Calu3 (cell line): ENCODE measurements around the gene NELL1. TPM values are rescaled to one million over a fixed set of nuclear protein-coding genes. Genes with fewer than 3 reads are reported as not detected.

Experiments
- BruUV-seq: library from RNA; stranded (reverse); fragments of 400-500 nt; replicated peaks from 2 replicates; lab custom pipeline; 2021; lab: Mats Ljungman, UMichigan
- CTCF ChIA-PET: fragments of 300-600 bp; sonication (Branson Sonifier 250); formaldehyde crosslinking; loops from one replicate; lab custom pipeline; 2022; ENCODE audit warnings: antibody characterized with exemption; lab: Charles Lee
- DNase-seq: peaks from one replicate; pipeline ENCODE4 v3.0.0; 2022
- H3K27ac Mint-ChIP-seq: one replicate; pipeline ENCODE4 v1.8.0; 2022; ENCODE audit warnings: mixed read lengths; ENCODE audit not compliant: unreplicated experiment
- H3K27me3 Mint-ChIP-seq: one replicate; pipeline ENCODE4 v1.8.0; 2022; ENCODE audit warnings: mixed read lengths; ENCODE audit not compliant: unreplicated experiment
- H3K36me3 Mint-ChIP-seq: one replicate; pipeline ENCODE4 v1.8.0; 2022; ENCODE audit warnings: mild to moderate bottlenecking, moderate library complexity, mixed read lengths; ENCODE audit not compliant: insufficient read depth, unreplicated experiment
- H3K4me1 Mint-ChIP-seq: one replicate; pipeline ENCODE4 v1.8.0; 2022; ENCODE audit warnings: mild to moderate bottlenecking, low read depth, mixed read lengths; ENCODE audit not compliant: unreplicated experiment
- H3K4me3 Mint-ChIP-seq: one replicate; pipeline ENCODE4 v1.8.0; 2022; ENCODE audit warnings: mild to moderate bottlenecking, low read depth, moderate library complexity, mixed read lengths; ENCODE audit not compliant: unreplicated experiment
- H3K9me3 Mint-ChIP-seq: one replicate; pipeline ENCODE4 v1.8.0; 2022; ENCODE audit warnings: low read depth, mixed read lengths; ENCODE audit not compliant: unreplicated experiment
- CTCF ChIP-seq: fragments of 200-600 bp; IDR thresholded peaks from one replicate; pipeline ENCODE4 v1.8.0; 2022; ENCODE audit warnings: antibody characterized with exemption; ENCODE audit not compliant: unreplicated experiment
- intact Hi-C: fragments of 100-400 bp; cut with micrococcal nuclease; formaldehyde crosslinking; loops from one replicate; pipeline ENCODE4 v1.10.0; 2022; ENCODE audit not compliant: unreplicated experiment
- total RNA-seq: library from RNA; stranded (reverse); gene quantifications from 2 replicates; pipeline ENCODE4 v1.2.3, GENCODE V29; 2022

Gene NELL1
- total RNA-seq, 1 experiment from 2014 or later: not detected

- peaks cover 7% of the 10 kb centered on the region for H3K9me3 Mint-ChIP-seq
Observed at GRCh38 chr11:20839231-20839630, 169.8 kb downstream of the NELL1 start.

DNA sequence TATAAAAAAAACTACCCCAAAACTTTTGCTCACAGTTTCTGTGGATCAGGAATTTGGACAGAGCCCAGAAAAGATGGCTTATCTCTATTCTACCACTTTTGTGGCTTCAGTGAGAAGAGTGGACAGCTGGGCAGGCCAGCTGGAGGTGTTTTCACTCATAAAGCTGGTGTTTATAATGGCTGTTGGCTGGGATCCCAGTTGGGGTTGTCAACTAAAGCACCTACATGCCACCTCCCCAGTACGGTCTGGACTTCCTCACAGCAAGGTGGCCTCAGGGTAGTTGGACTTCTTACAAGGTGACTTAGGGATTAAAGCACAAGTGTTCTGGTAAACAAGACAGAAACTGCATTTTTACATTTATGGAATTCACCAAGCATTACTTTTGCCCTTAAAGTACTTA is 171.0 kb downstream of the NELL1 start:
- Mint-ChIP-seq H3K36me3 (no peaks in the 10 kb centered on the region), H3K27me3 (no peaks in the 10 kb centered on the region), H3K27ac (no peak overlapping the region), H3K4me1 (no peaks in the 10 kb centered on the region), H3K4me3 (no peak overlapping the region), H3K9me3 (peaks cover 7% of the 10 kb centered on the region)
- no TSS peak for BruUV-seq
- no peak for DNase-seq
- intact Hi-C loops: no loop called here
- no peak for TF ChIP-seq CTCF
- CTCF ChIA-PET: no interaction called here

More at GRCh38 chr11:20839231-20839630, 169.8 kb downstream of the NELL1 start:
- BruUV-seq: no TSS peak
- Mint-ChIP-seq H3K4me1 (no peaks in the 10 kb centered on the region), H3K27ac (no peak overlapping the region), H3K27me3 (no peaks in the 10 kb centered on the region), H3K4me3 (no peak overlapping the region), H3K36me3 (no peaks in the 10 kb centered on the region)
- CTCF ChIA-PET: no interaction called here
- no peak for TF ChIP-seq CTCF
- intact Hi-C loops: no loop called here
- DNase-seq: no peak

DNA sequence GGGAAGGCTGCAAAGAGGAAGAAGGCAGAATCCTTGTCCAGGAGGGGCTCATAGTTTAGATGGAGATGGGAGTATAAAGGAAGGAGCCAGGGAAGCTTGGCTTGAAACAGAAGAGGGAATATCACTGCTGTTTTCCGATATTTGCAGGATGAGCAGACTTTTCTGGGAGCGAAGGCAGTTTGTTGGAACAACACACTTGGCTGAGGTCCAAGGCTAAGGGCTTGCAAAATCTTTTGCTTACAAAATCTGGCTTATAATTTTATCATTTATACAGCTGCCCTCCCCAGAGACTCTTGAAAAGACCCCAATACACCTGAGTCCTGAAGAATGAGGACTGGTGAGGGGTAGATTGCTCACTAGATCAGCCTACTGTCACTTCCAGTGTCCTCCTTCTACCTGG is 174.8 kb downstream of the NELL1 start:
- H3K36me3 Mint-ChIP-seq: no peaks in the 10 kb centered on the region
- no peaks in the 10 kb centered on the region for H3K27me3 Mint-ChIP-seq
- DNase-seq: no peak
- no TSS peak for BruUV-seq
- H3K27ac Mint-ChIP-seq: no peak overlapping the region
- no peaks in the 10 kb centered on the region for H3K4me1 Mint-ChIP-seq
- CTCF ChIA-PET: no interaction called here
- peaks cover 9% of the 10 kb centered on the region for H3K9me3 Mint-ChIP-seq
- TF ChIP-seq CTCF: no peak
- no peak overlapping the region for H3K4me3 Mint-ChIP-seq
- intact Hi-C loops: no loop called here

- BruUV-seq: no TSS peak
- Mint-ChIP-seq H3K27me3 (no peaks in the 10 kb centered on the region), H3K9me3 (peaks cover 8% of the 10 kb centered on the region), H3K36me3 (no peaks in the 10 kb centered on the region), H3K4me1 (no peaks in the 10 kb centered on the region), H3K4me3 (no peak overlapping the region), H3K27ac (no peak overlapping the region)
- intact Hi-C loops: no loop called here
- CTCF ChIA-PET: no interaction called here
- DNase-seq: no peak
- TF ChIP-seq CTCF: no peak
Observed at GRCh38 chr11:20844630-20845029, 175.2 kb downstream of the NELL1 start.
